NCI-H128 (cell line): ENCODE data around the gene CSF1.

Source experiments
- DNase-seq: peaks from one replicate; lab custom pipeline; 2025; ENCODE audit not compliant: unreplicated experiment; lab: John Stamatoyannopoulos, UW

CSF1 gene

DNA sequence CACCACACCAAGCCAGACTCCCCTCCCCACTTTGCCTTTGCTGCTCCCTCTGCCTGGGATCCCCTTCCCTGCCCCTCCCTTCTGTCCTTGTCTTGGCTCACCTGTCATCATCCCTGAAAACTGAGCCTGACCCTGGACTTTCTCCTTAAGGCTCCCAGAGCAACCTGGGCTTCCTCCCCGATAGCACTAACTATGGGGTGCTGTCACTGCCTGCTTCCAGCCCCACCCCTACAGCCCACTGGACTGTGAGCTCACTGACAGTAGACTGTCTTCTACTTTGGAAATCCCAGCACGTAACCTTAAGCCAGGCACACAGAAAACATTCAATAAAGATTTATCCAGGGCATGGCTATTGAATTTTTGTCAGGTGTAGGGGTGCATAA, 9.5 kb upstream of the CSF1 start:
- DNase-seq: no peak

DNA sequence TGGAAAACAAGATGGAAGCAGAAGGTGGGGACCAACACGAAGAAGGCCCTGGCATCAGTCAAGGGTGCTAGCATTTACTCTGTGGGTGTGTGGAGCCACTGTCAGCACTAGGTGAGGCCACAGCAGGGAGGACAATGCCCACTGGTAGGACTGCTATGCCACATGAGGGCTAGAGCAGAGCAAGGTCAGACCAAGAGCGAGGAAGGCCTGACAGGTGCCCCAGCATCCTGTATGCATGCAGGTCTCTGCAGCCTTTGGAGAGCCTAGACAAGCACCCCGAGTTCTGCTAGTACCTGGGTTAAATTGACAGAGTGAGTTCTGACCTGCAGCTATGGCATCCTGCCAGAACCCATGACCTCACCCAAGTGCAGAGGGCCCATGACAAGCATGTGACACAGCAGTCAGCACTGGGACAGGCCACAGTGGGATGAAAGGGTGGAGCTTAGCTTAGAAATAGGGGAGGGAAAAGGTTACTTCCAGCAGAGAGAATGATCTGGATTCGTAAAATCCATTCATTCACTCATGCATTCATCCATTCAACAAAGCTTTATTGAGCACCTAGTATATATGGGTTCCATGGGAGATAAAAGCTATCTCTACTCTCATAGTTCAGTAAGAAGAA, 9.0 kb upstream of the CSF1 start:
- no peak for DNase-seq

DNA sequence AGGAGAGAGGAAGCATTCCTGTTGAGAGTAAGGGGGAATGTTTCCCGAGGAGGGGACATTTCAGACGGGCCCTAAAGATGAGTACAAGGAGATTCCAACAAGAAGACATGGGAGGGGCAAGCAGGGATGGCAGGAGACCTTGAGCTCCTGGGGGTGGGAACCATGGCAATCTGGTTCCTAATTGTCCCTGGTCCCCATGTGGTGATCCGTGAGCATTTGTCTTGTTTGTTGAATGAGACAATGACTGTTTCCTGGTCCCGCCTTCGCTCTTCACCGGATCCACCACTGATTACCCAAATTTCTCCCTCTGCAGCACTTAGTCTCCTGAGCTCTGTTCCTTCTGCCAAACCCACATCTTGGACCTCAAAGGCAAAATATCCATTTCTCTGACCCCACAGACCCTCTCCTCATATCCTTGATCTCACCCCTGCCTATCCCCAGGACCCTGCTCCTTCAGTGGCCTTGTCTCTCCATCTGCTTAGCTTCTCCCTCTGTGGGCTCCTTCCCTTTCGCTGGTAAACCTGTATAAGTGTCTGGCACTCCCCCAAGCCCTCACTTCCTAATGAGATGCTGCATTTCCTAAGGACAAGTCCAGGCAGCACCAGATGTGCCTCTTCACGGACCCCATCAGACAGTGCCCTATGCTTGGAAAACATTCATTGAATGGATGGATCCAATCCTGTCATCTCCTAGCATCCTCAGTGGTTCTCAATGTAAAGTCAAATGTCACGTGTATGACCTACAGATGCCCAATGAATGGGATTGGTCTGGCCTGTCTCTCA, 8.3 kb upstream of the CSF1 start:
- no peak for DNase-seq

DNA sequence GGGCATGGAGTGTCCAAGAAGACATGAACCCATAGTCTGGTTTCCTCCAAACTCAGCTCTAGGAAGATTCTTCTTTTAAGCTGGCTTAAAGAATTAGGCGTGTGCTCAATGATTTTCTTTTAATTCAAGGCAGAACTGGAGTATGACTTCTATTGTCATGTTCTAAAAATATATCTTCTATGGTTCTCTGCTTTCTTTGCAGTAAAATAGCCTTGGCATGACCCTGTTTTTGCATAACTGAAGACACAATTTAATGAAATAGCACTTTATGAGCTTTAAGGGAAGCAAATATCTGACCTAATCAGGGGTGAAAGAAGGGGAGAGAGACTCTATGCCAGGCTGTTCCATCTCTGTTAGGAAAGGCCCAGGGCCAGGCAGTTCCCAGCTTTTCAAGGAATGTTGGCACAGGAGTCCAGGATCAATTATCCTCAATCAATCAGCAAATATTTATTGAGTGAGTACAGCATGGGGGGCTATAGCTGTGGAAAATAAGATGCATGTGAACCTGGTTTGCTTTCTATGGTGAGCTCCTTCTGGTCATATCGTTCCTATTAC, 7.2 kb upstream of the CSF1 start:
- no peak for DNase-seq

DNA sequence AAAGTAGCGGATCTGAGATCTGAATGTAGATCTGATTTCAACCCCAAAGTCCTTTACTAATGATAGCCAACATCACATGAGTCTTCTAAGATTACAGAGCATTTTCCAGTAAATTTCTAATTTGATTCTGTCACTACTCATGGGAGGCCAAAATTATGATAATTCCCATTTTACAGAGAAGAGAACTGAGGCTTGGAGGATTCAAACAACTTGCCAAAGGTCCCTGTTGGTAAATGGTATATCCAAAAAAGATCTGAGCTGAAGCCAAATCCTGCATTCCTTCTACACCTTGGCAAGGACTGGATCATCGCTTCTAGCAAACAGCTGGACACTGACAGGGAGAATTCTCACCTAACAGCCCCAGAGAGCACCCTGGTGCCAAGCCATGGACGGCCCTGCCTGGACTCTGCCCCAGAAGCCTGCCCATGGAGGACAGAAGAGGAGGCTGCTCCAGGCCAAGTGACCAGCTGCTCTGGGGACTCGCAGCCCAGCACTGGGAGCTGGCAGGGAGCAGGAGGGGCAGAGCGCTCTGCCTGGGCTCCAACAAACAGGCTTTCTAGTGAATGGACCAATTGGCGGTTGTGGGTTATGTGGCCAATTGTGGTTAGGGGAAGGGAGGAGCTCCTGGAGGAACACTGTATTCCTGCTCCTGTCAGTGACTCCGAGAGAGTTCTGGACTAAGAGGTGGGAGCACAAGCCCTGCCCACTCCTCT, 6.4 kb upstream of the CSF1 start:
- no peak for DNase-seq

DNA sequence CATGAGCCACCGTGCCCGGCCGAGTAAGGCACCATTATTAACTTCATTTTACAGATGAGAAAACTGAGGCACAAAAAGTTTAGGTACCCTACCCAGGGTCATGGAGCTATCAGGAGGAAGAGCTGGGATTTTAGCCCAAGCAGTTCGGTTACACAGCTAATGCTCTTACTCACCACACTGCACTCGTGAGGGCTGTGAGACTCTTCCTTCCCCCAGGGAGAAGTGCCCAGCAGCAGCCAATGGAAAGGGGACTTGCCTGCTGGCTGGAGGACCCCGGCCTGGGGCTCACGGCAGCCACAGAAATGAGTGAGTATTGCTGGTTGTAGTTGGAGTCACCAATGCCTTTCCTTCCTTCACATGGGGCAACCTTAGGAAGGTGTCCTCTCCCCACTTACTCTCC, 5.2 kb upstream of the CSF1 start:
- no peak for DNase-seq

DNA sequence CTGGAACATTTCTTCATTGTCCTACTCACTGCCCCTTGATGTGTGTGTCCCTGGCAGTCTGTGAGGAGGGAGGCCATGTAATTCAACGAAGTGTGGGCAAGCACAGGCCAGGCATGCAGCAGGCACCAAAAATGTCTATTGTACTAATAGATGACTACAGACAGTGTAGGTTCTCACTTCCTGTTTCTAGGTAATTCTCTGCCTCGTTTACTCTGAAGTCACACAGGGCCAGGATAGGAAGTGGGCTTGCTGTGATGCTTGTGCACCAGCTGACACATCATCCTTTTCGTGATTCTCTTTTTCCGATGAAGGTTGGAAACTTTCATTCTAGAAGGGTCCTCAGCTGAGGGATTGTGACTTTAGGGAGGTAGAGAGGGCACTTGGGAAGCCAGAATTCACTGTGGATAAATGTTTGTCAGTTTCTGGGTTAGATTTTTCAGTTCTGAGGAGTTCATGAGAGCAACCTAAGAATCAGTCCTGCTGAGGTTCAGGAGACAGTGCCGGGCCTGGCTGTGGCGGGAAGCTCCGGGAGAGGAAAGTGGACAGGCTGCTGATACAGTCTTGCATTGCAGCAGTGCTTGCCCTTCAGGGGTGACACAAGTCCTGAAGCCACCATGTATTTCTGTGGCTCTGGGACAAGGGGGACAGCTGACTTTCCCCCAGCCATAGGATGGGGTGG, 4.3 kb upstream of the CSF1 start:
- no peak for DNase-seq

DNA sequence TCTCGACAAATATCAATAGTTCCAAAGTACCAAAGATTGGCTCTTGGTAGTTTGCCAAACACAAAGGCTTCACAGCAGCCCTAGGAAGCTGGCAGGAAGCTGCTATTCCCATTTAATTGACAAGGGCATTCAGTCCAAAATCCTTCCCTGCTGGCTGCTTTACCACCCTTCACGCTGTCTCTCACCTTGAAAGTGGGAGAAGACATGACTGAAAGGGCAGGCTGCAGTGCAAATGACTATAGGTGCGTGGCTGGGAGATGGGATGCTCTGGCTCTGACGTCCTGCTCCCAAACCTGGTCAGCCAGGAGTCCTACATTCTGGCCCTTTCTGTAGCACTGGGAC, 3.8 kb upstream of the CSF1 start:
- DNase-seq: no peak

DNA sequence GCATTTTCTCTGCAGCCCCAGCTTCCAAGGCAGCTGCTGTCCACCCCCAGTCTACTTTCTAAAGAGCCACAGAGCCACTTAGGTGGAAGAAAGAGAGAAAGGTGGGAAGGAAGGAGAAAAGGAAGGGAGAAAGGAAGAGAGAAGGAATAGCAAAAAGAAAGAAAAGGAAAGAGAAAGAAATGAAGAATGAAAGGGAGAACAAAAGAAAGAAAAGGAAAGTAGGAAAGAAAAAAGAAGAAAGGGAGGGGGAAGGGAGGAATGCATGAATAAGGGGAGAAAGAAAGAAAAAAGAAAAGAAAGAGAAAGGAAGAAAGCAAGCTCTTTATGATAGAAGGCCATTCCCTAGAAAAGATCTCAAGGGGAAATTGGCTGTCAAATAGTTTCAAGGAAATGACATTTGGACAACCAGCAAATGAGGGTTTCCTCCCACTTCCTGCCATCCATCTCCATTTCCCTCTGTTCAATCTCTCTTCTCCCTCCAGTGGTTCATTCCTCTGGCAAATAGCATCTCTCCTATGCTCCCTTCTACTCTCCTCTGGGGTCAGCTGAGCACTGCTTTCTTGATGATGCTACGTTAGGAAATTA, 3.4 kb upstream of the CSF1 start:
- DNase-seq: no peak

DNA sequence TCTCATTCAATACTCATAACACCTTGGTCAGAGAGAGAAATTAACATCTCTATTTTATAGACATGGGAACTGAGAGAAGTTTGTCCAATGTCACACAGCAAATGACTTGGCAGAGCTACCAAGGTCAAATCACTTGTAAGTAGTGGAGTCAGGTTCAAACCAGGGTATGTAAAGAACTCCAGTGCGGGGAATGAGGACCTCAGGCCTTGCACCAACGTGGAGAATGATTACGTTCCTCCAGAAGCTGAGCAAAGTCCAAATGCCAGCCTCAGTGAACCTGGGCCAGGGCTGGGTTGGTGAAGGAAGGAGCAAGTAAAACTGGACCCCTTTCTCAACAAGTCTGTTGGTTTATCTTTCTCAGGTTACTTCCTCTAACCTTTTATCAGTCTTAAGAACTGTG, 1.8 kb upstream of the CSF1 start:
- no peak for DNase-seq

DNA sequence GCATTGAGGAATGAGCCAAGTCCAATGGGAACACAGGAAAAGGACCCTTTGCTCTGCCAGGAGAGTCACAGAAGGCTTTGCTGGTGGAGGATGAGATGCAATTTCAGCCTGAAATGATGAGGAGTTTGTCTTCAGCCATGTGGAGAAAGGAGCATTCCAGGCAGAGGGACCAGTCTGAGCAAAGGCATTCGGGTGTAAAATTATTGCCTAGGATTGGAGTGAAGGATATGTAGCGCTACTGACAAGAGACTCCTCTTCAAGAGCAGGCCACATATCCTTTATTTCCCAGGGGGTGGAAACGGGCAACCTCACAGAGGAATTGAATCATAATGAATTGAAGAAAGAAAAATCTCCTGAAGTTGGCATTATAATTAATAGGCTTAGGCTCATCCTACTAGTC, 1.1 kb upstream of the CSF1 start:
- DNase-seq: no peak

DNA sequence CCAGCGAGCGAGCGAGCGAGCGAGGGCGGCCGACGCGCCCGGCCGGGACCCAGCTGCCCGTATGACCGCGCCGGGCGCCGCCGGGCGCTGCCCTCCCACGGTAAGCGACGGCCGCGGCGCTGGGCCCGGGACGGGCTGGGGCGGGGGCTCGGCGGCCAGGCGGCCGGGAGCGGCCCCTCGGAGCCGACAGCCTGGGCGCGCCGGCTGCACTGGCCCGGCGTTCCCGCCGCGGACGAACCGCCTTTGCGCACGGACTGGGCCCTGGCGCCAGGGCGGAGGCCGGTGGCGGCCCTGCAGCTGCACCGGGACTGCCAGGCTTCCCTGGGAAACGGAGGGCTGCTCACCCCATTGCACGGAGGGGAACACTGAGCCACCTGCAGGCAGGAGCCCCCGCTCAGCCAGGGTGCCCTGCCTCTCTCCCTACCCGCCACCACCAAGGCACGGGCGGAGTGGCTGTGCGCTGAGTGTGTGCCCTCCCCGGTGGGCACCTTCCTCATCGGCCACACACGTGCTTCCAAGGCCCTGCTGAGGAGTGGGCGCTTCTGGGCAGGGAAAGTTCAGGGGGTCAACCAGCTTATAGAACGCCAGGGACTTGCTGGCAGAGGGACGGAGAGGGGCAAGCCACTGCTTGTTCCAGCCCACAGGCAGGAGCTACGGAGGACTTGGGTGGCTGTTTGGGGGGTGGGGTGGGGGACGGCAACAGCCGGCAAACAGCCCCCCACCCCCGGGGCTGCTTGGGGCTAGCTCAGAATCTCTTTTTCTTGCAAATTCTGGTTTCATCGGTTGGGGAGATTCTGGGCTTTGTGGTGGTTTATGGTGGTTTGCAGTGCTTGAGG, 532 bp downstream of the CSF1 start:
- no peak for DNase-seq

DNA sequence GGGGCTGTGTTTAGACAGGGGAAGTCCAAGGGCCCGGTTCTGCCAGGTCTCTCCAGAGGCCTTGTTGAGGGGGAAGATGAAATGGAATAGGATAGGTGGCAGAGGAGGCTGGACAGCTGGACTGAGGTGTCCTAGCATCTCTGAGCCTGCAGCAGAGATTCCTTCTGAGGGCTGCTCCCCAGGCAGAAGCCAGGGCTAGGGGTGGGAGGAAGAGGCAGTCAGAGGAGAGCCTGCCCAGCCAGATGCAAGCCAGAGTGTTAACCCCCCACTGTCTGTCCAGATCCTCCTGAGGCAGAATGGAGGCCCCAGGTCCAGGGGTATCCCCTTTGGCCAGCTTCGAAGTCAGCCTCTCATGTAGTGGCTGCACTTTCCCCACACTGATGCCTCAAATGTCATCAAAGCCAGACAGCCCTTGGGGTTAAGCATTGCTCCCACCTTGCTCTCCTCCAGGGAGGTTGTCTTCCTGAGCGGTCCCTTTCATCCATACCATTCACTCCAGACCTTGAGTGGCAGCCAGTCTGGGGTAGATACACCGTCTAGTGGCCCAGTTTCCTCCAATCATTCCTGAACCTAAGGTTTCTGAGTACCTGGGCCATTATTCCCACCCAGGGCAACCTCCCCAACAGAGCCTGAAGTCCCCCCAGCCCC, 1.7 kb downstream of the CSF1 start:
- no peak for DNase-seq

DNA sequence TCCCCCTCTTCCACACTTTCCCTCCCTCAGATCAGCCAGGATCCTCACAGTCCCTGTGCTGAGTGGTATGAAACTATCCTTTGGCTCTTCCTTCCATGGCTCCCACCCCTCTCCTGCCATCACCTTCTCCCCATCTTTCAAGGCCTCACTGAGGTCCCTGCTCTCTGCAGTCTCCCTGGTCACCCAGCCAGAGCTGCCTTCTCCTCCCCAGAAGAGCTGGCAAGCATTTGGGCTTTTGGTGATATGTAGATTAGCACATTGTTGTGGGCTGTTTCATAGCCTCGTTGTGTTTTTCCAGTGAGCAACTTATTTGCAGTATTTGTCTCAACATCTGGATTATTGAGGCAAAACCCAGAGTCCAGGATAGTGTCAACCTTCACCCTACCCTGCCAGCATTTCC, 2.2 kb downstream of the CSF1 start:
- DNase-seq: no peak

DNA sequence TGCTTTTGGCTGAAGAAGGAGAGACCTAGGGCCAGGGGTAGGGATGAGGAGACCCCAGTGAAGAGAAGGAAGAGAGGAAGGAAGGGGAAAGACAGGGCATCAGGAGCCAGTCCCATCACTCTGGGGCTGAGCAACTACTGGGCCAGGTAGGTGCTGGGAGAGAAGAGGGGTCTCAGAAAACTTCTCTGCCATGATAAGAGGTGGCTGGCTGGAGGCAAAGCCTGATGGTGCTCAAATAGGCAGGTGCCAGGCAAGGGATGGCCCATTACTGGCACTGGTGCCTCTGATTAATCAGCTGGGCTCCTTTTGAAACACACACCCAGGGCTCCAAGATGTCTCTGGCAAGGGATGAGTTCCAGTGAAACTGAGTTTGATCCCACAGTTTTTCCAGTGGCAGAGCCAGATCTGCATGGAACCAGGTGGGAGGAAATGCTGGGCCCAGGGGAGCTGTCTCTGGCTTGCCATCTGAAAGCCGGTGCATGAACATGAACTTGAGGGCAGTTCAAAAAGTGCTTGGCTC, 2.8 kb downstream of the CSF1 start:
- no peak for DNase-seq

DNA sequence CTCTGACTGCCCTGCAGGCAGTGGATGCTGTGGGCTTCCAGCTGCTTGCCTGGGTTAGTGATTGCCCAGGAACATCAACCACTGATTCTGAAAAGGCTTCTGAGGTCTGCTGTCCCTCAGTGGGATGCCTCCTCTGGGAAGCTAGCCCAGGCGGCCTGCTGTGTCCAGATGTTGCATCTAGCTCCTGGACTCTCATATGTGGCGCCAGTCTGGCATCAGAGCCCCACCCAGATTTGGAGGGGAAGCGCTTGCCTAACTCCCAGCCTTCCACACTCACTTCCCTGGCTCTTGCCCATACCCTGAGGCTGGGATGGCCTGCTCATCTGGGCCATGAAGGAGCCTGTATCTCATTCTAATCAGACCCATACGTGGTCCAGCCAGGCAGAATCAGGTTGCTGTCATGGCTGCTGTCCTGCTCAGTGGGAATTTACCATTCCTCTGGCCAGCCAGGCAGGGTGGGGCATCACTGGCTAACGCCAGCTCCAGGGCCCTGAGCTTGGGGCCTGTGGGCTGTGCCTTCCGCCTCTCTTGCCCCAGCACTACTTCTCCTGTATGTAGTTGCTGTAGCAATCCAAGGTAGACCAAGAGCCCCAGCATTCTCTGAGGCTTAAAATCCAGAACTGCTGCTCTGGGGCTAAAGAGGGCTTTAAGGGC, 4.1 kb downstream of the CSF1 start:
- no peak for DNase-seq

DNA sequence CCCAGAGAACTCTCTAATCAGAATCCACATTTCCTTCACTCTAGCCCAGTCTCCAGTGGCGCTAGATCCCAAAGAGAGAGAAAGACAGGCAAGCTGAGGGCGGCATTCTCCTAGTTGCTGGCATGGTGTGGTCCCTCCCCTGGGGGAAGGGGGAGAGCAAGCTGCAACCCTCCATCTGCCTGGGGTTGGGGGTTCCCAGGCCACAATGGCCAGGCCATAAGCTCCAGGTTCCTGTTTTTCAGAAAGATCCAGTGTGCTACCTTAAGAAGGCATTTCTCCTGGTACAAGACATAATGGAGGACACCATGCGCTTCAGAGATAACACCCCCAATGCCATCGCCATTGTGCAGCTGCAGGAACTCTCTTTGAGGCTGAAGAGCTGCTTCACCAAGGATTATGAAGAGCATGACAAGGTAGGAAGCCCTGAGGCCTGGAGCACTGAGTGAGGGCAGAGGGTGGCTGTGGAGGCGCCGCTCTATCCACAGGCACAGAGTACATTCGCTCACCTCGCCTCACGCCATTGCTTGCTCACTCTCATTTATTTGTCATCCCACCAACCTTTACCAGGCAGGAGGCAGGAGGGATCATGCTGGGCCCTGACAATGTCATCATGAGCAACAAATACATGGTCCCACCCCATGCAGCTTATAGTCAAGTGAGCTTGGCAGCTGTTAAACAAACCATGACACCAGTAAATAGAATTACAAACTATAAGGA, 6.6 kb downstream of the CSF1 start:
- no peak for DNase-seq

DNA sequence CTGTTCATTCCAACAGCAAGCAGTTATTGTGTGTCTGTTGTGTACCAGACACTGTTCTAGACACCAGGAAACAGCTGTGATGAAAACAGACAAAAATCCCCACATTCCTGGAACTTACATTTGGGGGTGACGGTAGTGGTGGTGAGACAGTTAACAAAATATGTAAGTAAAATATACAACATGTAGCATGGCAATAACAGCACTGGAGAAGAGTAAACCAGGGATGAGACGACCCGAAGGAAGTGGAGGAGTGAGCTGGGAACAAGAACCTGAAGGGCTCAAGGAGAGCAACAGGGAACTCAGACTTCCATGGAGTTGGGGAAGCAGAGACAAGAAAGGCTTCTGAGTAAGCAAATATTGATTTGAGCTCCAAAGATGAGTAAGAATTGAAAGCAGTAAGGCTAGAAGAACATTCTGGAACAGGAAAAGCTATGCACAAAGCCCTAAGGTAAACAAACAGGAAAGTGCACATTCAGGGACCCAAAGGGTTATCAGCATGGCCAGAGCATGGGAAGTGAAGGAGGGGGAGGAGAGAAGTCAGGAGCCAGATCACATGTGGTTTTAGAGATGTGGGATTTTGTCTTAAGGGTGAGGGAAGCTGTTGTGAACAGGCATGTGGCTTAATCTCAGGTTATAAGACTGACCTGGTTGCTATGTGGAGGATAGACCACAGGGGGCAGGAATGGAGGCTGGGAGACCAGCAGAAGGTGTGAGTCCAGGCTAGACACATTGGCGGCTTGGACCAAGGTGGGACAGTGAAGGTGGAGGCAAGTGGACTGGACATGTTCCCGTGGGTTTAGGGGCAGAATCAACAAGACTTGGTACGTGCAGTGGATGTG, 7.3 kb downstream of the CSF1 start:
- no peak for DNase-seq
